T-helper 1 cell treated with Interleukin-12 subunit alpha and Interleukin-12 subunit beta and Interleukin-4 antibody, amounts not matched to agents 30 ng/mL and 1 ng/mL, for 36 hours (primary cell): ENCODE results near the gene CEACAM3. TPM values are rescaled to one million over a fixed set of nuclear protein-coding genes. Genes with fewer than 3 reads are reported as not detected.
"Not testable (repeated sequence)": the region's sequence is repeated elsewhere in the genome, so short reads cannot be mapped to it uniquely, and the experiment has no call there.

Experiments
- intact Hi-C: fragments of 100-400 bp; cut with micrococcal nuclease; formaldehyde crosslinking; loops from one replicate; pipeline ENCODE4 v1.15.1; 2024
- total RNA-seq: library from RNA; stranded (reverse); gene quantifications from 2 replicates; pipeline ENCODE4 v1.2.3, GENCODE V29; 2022

The CEACAM3 gene
- not detected in 2 replicates for total RNA-seq

GRCh38 chr19:41796362-41796761 is at the start of gene CEACAM3:
CEACAM3 (plus strand) TSS chr19:41796587; CDS start chr19:41796678, 91 bp downstream.
- intact Hi-C loops = no loop called here

GRCh38 chr19:41746593-41747227 is 49.7 kb upstream of the CEACAM3 start:
- intact Hi-C loops = loop anchor here (1.0 to 5.0 kb wide), 2 partner anchors 40 to 104 kb away; no protein-coding TSS in a partner anchor

DNA sequence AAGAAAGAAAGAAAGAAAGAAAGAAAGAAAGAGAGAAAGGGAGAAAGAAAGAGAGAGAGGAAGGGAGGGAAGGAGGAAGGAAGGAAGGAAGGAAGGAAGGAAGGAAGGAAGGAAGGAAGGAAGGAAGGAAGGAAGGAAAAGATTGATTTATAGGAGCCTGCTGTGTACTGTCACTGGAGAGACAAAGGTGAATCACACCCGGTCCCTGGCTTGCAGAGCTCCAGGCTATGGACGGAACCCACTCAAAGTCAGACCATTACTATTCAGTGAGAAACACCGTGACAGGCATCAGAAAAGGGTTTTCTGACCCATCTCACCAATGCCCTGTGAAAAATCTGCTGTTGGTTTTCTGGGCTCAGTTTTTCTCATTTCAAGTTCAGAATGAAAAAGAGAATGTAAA is 48.4 kb upstream of the CEACAM3 start:
- intact Hi-C loops = loop anchor here (5.0 kb wide), 1 partner anchor 106 kb away; no protein-coding TSS in a partner anchor

DNA sequence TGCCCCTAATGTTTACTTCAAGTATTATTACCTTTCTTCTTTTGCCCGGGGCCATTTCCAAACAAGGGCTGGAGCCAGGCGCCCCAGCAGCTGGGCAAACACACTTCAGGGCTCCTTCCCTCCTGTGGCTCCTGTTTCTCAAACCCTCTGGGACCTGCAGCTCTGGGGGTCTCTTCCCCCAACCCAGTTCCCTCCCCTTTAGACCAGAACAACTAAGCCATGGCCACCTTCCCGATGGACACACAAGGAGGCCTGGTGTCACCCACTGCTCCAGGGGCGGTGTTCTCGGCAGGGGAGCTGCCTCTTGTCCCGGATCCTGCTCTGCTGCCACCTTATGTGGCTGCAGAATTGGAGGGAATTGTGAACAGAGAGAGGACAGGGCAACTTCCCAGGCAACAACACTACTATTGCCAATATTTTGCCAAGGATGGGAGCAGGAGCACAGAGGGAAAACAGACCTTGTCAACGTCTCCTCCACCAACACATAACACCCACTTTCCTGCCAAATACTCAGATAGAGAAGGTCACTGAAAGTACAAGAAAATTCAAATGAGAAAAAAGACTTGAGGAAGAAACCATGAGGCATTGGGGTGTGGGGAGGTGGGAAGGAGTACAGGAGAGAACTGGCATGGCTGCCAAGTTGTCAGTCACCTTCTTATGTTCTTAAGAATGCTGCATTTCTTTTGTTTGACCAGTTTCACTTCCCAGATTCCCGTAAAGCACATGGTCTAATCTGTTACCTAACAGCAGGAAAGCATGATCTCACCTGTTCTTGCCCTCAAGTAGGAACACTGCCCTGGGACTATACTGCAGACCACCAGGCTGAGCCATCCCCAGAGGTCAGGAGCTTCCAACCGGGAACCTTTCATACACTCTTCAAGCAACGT is 45.9 kb upstream of the CEACAM3 start:
- intact Hi-C loops = not testable (repeated sequence)

DNA sequence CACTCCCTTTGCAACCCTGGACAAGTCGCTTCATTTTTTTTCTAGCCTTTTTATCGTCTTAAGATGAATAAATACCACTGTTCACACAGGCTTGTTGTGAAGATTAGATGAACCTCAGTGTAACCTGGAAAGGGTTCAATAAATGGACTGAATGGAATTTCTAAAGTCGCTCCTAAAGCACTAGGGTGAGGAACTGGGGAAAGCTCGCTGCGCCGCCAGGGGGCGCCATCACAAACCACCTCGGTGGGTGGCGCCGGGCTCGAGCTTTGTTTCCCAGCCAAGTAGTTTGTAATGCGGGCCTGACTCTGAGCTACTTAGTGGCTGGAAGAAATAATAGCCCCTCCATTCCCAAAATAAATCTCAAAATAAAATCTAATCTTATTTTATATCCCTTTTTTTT is 43.2 kb upstream of the CEACAM3 start:
- intact Hi-C loops = loop anchor here (1.0 kb wide), 2 partner anchors 32 to 68 kb away; no protein-coding TSS in a partner anchor

GRCh38 chr19:41753936-41754529 is 42.4 kb upstream of the CEACAM3 start:
- intact Hi-C loops = loop anchor here (1.0 kb wide), 2 partner anchors 31 to 67 kb away; no protein-coding TSS in a partner anchor

- intact Hi-C loops = no loop called here
Measured at GRCh38 chr19:41755328-41755913, 41.0 kb upstream of the CEACAM3 start, which contains the start of gene CEACAM6. CEACAM6 (plus strand) TSS chr19:41755530; CDS start chr19:41755639, 109 bp downstream.

DNA sequence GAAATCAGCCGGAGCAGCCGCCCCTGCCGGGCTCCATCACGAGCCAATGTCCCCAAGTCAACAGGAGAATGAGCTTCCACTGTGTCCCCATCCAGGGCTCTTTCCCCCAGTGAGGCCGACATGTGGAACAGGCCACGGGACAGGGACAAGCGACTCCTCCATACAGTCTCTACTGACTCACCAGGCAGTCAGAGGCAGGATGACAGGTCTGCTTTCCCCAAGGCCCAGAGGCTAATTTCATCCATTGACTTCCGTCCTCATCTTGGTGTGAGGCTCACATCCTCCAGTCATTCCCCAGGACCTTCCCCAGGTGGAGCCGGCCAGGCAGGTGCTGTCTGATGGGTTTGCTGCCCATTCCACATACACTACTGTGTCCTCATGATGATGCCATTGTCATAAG is 37.5 kb upstream of the CEACAM3 start:
- intact Hi-C loops = no loop called here

DNA sequence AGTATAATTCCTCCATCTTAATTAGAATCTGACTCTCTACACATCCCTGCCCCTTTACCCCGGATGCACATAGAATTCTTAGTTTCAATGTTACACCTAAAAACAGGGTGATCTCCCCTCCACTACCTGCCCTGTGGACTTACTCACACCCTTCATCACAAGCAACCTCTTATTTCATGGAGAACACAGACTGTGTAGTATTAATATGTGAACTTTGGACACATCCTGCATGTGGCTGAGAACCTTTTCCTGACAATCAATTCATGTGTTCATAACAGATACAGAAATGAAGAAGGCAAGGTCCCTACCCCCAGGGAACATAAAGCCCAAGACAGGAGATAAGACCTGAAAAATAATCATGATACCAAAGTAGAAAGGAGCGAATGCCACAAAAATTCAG is 29.3 kb upstream of the CEACAM3 start:
- intact Hi-C loops = no loop called here

- intact Hi-C loops = not testable (repeated sequence)
Measured at GRCh38 chr19:41768105-41768504, 28.3 kb upstream of the CEACAM3 start.

DNA sequence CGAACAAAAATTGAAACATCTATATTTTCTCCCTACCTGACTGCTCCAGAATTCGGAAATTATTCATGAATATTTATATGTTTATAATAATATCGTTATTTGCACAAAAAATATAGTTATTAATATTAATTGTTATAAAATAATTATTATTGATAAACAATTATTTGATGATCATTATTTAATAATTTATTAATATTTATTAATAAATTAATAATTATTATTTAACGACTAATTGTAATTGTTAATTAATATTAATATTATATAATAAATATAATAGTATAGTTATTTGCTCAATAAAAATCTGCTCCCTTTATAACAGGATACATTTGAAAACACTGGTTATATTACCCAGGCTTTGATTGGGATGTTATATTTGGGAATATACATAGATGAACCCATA is 26.8 kb upstream of the CEACAM3 start:
- intact Hi-C loops = no loop called here

- intact Hi-C loops = no loop called here
Measured at GRCh38 chr19:41771410-41771809, 25.0 kb upstream of the CEACAM3 start.

DNA sequence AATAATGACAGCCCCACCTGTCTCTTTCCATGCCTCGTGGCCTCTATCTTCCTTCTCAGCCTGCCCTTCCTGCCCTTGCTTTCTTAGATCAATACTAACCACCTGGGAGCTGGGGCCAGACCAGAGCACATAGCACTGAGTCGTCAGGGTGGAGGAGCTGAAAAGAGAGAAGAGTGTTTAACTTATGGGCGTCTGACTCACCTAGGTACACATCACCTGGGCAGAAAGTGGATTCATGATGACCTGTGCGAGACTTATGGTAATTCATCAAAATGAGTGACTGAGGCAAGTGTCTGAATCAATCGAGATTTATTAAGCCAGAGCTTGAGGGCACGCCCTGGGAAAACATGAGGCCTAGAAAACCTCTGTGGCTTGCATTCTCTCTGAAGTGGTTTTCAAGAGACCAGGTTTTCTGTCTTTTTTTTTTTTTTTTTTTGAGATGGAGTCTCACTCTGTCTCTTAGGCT is 21.8 kb upstream of the CEACAM3 start:
- intact Hi-C loops = loop anchor here (1.0 kb wide), 1 partner anchor 11 kb away; no protein-coding TSS in a partner anchor

DNA sequence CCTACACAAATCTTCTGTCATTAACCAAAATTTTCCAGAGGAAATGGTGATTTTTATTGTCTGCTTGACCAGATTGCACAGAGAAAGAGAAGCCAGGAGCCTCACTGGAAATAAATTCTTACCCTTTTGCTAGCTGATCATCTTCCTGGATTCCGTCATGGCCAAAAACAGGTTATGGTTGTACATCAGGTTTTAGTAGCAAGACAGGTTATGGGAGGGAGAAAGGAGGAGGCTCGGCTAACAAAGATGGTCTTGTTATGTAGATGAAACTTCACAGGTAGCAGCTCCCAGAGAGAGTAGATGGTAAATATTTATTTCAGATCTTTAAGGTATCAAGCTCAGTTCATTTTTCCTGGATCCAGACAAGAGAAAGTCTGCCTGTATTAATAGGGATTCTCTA is 19.7 kb upstream of the CEACAM3 start:
- intact Hi-C loops = no loop called here

DNA sequence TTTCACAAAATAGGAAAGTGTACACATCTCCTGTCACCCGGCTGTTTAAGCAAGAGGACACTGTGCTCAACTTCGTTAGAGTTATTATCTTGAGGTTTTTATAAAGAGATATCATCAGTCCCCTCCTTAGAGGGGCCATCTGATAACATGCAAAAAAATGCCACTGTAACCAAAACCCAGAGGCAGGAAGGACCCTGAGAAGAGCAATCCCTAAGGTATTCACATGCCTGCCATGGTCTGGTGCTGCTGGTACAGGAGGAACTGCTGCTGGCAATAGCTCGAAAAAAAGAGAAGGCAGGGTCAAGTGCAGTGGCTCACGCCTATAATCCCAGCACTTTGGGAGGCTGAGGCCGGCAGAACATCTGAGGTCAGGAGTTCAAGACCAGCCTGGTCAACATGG is 12.8 kb upstream of the CEACAM3 start:
- intact Hi-C loops = no loop called here

- intact Hi-C loops = no loop called here
Measured at GRCh38 chr19:41784312-41784711, 12.1 kb upstream of the CEACAM3 start.

DNA sequence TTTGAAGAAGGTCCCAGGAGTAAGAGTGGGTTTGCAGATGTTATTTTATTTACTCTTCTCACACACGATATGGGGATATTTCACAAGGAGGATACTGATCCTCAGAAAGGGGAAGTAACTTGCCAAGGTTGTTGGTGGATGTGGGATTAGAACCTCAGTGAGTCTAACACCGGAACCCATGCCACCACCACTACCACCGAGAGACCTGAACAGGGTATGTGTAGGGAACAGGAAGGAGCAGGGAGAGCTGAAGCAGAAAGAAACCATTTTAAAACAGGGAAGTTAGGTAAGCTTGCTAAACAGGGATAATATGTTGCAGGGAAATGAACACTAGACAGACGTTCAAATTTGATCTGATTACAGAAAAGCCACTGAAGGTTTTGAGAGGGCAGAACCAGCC is 11.6 kb upstream of the CEACAM3 start:
- intact Hi-C loops = loop anchor here (1.0 to 5.0 kb wide), 5 partner anchors 10 to 142 kb away; no protein-coding TSS in a partner anchor

GRCh38 chr19:41785653-41786052 is 10.7 kb upstream of the CEACAM3 start:
- intact Hi-C loops = loop anchor here (1.0 to 5.0 kb wide), 5 partner anchors 10 to 143 kb away; no protein-coding TSS in a partner anchor

GRCh38 chr19:41787055-41787454 is 9.3 kb upstream of the CEACAM3 start:
- intact Hi-C loops = loop anchor here (5.0 kb wide), 1 partner anchor 145 kb away; no protein-coding TSS in a partner anchor

- intact Hi-C loops = loop anchor here (5.0 kb wide), 1 partner anchor 146 kb away; no protein-coding TSS in a partner anchor
Measured at GRCh38 chr19:41788518-41788917, 7.9 kb upstream of the CEACAM3 start.

- intact Hi-C loops = loop anchor here (5.0 kb wide), 1 partner anchor 147 kb away; no protein-coding TSS in a partner anchor
Measured at GRCh38 chr19:41789053-41789452, 7.3 kb upstream of the CEACAM3 start.
